Adrenal gland (tissue), 5 donors: ENCODE results near the gene KIAA2012.

Experiments used
- CTCF ChIP-seq, 6 experiments: fragments of 450-650 bp in 4 of 6; fragments of 200-600 bp in 2 of 6; sonication (generic) in 1 of 6; IDR thresholded peaks; 1 replicate in 5 of 6; 2 replicates in 1 of 6; pipeline versions ENCODE4 v1.5.1 to v1.8.0; 2016 to 2021; ENCODE audit warnings: antibody characterized with exemption in 6 of 6, mild to moderate bottlenecking in 2 of 6, moderate library complexity in 1 of 6
- POLR2A ChIP-seq, 2 donors: fragments of 450-650 bp; IDR thresholded peaks; one replicate each; pipeline ENCODE4 v1.6.1; 2017; ENCODE audit warnings: antibody characterized with exemption in 2 of 2, mild to moderate bottlenecking in 2 of 2, moderate library complexity in 1 of 2
- donor health status: DM: no; HTN: no; CAD: no.

DNA sequence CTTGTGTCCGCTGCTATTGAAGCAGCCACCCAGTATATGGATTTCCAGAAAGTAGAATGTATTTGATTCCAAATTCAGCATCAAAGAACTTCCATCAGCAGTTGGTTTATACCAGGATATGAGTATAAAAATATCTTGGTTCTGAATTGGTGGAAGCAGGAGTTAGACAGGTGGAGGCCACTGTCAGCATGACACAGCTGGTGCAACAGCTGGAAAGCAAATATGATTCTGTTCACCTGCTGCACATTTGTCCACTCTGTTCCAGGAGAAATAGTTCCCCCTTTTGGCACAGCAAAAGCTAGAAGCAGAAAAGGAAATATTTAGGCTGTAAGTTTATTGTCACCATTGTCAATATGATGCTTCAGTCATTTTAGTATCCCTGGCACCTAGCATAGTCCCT, 41.2 kb downstream of the KIAA2012 start:
- no peak for TF ChIP-seq CTCF (IDR thresholded peaks at IDR 0.05)
- no peak for TF ChIP-seq POLR2A (IDR thresholded peaks at IDR 0.05)
